Parathyroid adenoma (tissue), 2 donors: ENCODE measurements around the gene HDHD5.

Source experiments
- H2AFZ ChIP-seq: fragments of 300-600 bp; sonication (generic); one replicate; pipeline ENCODE4 v1.7.0; 2017; ENCODE audit warnings: antibody characterized with exemption, mild to moderate bottlenecking
- H3K27ac ChIP-seq: fragments of 300-600 bp; sonication (generic); one replicate; pipeline ENCODE4 v1.7.0; 2017
- H3K27me3 ChIP-seq: fragments of 300-600 bp; sonication (generic); one replicate; pipeline ENCODE4 v1.7.0; 2017; ENCODE audit warnings: low read length; ENCODE audit not compliant: control insufficient read depth, insufficient read depth
- H3K36me3 ChIP-seq: fragments of 300-600 bp; sonication (generic); one replicate; pipeline ENCODE4 v1.7.0; 2017; ENCODE audit warnings: low read length; ENCODE audit not compliant: control insufficient read depth, insufficient read depth
- H3K4me1 ChIP-seq: fragments of 300-600 bp; sonication (generic); one replicate; pipeline ENCODE4 v1.7.0; 2017; ENCODE audit warnings: control low read depth
- H3K4me2 ChIP-seq: fragments of 300-600 bp; sonication (generic); one replicate; pipeline ENCODE4 v1.7.0; 2017; ENCODE audit warnings: low read length
- H3K4me3 ChIP-seq: fragments of 300-600 bp; sonication (generic); one replicate; pipeline ENCODE4 v1.7.0; 2017; ENCODE audit warnings: low read depth, low read length
- H3K79me2 ChIP-seq: fragments of 300-600 bp; sonication (generic); one replicate; pipeline ENCODE4 v1.7.0; 2017; ENCODE audit warnings: control low read depth
- H3K9ac ChIP-seq: fragments of 300-600 bp; sonication (generic); one replicate; pipeline ENCODE4 v1.7.0; 2017; ENCODE audit warnings: mild to moderate bottlenecking
- H3K9me3 ChIP-seq: fragments of 300-600 bp; sonication (generic); one replicate; pipeline ENCODE4 v1.7.0; 2017; ENCODE audit warnings: low read length; ENCODE audit not compliant: control insufficient read depth
- CTCF ChIP-seq: fragments of 300-600 bp; sonication (generic); IDR thresholded peaks from one replicate; pipeline ENCODE4 v1.7.0; 2017; ENCODE audit warnings: antibody characterized with exemption, mild to moderate bottlenecking
- donor health status: primary hyperparathyroidism.

Gene HDHD5

GRCh38 chr22:17106785-17107546 is 52.1 kb downstream of the HDHD5 start:
- Histone ChIP-seq H2AFZ (no peak overlapping the region), H3K27me3 (no peaks in the 10 kb centered on the region), H3K4me3 (no peak overlapping the region), H3K79me2 (no peaks in the 10 kb centered on the region), H3K9ac (no peak overlapping the region), H3K36me3 (no peaks in the 10 kb centered on the region), H3K4me1 (no peaks in the 10 kb centered on the region), H3K27ac (no peak overlapping the region), H3K9me3 (no peaks in the 10 kb centered on the region), H3K4me2 (no peak overlapping the region)
- TF ChIP-seq CTCF: no peak

GRCh38 chr22:17106161-17106784 is 52.8 kb downstream of the HDHD5 start:
- no peaks in the 10 kb centered on the region for H3K36me3 ChIP-seq
- no peak overlapping the region for H3K4me2 ChIP-seq
- H3K27me3 ChIP-seq: no peaks in the 10 kb centered on the region
- no peak overlapping the region for H3K9ac ChIP-seq
- no peaks in the 10 kb centered on the region for H3K9me3 ChIP-seq
- no peak for TF ChIP-seq CTCF
- H2AFZ ChIP-seq: no peak overlapping the region
- no peaks in the 10 kb centered on the region for H3K79me2 ChIP-seq
- H3K4me3 ChIP-seq: no peak overlapping the region
- H3K4me1 ChIP-seq: no peaks in the 10 kb centered on the region
- no peak overlapping the region for H3K27ac ChIP-seq

- H3K36me3 ChIP-seq: no peaks in the 10 kb centered on the region
These were observed 53.6 kb downstream of the HDHD5 start for GRCh38 chr22:17105143-17106129.

DNA sequence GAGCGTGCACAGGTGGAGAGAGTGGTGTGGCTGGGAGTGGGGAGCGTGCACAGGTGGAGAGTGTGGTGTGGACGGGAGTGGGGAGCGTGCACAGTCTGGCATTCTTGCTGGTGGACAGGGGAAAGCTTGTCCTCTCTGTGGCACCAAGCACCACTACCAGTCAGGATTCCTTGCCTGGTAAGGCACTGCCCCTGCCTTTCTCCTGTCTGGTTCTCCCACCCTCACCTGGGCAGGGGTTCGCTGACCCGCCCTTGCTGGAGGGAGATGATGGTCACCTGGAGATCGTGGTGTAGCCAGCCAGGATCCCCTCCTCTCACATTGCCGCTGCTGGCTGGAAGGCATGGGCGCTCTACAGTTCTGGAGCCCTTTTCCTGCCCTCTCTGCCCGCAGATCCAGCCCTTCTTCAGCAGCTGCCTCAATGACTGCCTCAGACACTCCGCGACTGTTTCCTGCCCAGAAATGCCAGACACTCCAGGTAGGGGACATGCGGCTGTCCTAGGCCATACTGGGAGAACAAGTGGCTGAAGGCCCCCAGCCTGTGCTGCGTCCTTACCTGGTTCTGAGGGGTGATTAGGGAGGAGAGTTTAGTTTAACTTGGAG is 54.6 kb downstream of the HDHD5 start:
- H3K79me2 ChIP-seq: no peaks in the 10 kb centered on the region
- TF ChIP-seq CTCF: no peak
- no peaks in the 10 kb centered on the region for H3K36me3 ChIP-seq
- H3K9ac ChIP-seq: no peak overlapping the region
- H3K27me3 ChIP-seq: no peaks in the 10 kb centered on the region
- no peak overlapping the region for H3K4me3 ChIP-seq
- no peak overlapping the region for H3K27ac ChIP-seq
- H3K4me2 ChIP-seq: no peak overlapping the region
- H3K4me1 ChIP-seq: no peaks in the 10 kb centered on the region
- no peak overlapping the region for H2AFZ ChIP-seq
- H3K9me3 ChIP-seq: no peaks in the 10 kb centered on the region

More at GRCh38 chr22:17105143-17106129, 53.6 kb downstream of the HDHD5 start:
- no peaks in the 10 kb centered on the region for H3K4me1 ChIP-seq
- no peak overlapping the region for H3K27ac ChIP-seq
- no peak overlapping the region for H3K4me3 ChIP-seq
- no peaks in the 10 kb centered on the region for H3K27me3 ChIP-seq
- H3K9ac ChIP-seq: no peak overlapping the region
- H2AFZ ChIP-seq: no peak overlapping the region
- no peaks in the 10 kb centered on the region for H3K9me3 ChIP-seq
- H3K4me2 ChIP-seq: no peak overlapping the region
- H3K79me2 ChIP-seq: no peaks in the 10 kb centered on the region
- TF ChIP-seq CTCF: no peak
